Bone marrow (tissue), 2 donors: ENCODE data around the gene PARVB.
"Not testable (repeated sequence)": the region's sequence is repeated elsewhere in the genome, so short reads cannot be mapped to it uniquely, and the experiment has no call there.

ENCODE experiments used
- DNase-seq, 2 donors: peaks; one replicate each; lab custom pipeline; 2025; lab: John Stamatoyannopoulos, UW

Gene PARVB

DNA sequence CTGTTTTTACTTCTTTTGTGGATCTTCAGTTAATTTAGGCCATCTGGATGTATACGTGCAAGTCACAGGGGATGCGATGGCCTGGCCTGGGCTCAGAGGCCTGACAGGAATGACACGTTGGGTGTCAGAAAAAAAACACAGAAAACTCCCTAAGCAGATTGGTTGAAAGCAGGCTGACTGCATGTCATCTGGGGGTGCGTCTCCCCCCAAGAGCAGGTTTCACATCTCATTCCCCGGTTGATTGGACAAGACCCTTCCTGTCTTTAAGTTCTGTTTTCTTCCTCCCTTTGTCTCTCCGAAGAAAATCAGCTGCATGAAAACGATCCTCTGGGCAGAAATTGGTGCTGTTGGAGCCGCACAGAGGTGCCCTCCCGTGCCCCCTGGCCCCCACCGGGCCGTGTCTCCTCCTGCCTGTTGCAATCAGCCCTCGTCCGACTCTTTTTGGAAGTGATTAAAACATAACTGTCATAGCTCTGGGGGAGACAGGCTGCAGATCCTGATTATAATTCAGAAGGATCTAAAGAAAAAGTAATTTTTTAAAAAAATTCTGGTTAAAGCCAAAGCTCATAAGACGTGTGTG is 84.8 kb downstream of the PARVB start:
- DNase-seq: no peak

DNA sequence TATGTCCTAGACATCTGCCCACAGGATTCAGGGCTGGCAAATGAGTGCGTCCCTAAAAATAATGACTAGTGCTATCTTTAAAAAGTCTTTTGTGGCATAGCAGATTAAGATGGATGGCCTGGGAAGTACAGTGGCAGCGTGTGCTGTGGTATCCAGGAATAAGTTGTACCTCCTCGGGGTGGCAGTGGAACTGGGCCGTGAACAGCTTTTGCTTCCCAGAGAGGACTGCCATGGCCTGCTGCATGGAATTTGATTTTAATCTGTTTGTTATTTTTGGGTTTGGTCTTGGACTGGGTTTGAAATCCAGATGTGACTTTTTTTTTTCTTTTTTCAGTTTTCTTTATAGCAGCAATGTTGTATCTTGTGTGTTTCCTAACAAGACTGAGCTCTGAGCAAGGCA is 85.3 kb downstream of the PARVB start:
- DNase-seq: no peak

DNA sequence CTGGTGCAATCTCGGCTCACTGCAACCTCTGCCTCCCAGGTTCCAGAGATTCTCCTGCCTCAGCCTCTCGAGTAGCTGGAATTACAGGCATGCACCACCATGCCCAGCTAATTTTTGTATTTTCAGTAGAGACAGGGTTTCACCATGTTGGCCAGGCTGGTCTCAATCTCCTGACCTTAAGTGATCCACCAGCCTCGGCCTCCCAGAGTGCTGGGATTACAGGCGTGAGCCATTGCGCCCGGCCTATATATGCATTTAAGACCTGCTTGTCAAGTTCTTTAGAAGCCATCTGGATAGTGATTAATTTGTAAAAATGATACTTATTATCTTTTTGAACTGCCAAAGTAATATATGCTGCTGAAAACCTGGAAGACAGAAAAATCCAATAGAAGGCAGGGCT is 86.6 kb downstream of the PARVB start:
- not testable (repeated sequence) for DNase-seq

DNA sequence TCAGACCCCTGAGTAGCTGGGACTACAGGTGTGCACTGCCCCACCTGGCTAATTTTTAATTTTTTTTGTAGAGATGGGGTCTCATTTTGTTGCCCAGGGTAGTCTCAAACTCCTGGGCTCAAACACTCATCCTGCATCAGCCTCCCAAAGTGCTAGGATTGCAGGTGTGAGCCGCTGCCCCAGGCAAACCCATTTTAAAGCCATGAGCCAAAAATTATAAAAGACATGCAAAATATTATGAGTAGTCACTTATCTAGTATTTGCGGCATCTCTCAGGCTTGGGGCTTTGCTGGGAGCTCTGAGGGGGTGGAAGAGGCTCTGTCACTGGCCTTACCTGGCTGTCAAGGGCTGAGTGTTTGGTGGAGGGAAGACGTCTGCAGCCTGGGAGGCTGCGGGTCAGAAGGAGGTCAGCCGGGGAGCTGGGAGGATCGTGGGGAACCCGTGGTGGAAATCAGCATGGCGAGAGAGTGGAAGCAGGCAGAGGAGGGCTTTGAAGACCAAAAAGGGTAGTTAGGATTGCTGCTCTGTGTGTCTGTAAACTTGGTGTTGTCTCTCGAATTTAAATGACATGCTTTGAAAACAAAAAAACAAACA is 87.6 kb downstream of the PARVB start:
- no peak for DNase-seq

DNA sequence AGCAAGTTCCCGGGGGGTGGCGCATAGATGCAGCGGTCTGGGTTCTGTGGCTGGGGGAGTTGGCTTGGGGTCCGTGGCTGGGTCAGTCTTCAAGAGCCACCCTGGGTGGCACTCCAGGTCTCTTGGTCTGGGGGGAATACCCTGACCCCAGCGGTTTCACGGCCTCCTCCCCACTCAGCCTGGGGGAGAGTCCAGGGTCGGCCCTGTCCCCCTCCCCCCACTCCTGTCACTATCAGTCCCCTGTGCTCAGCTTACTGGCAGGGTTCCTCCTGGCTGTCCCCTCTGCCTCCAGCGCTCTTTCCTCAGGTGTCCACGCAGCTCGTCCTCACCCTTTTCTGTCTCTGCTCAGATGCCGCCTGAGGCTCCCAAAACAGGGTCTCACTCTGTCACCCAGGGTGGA is 88.1 kb downstream of the PARVB start:
- DNase-seq: no peak

DNA sequence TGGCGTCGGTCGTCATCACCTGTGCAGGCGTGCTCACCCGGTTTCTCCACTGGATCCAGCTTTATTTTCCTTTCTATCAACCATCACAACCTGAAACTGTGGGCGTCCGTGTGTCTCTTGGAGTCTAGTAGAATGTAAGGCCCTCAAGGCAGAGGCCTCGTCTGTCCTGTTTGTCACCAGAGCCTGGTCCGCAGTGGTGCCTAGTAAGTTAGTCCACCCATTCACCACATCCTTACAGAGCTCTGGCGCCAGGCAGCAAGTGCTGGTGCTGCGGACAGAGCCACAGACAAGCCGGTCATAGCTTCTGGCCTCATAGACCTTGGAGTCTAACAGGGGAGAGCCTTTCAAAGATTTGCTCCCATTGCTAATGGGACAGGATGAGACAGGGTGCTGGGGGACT is 92.2 kb downstream of the PARVB start:
- no peak for DNase-seq

DNA sequence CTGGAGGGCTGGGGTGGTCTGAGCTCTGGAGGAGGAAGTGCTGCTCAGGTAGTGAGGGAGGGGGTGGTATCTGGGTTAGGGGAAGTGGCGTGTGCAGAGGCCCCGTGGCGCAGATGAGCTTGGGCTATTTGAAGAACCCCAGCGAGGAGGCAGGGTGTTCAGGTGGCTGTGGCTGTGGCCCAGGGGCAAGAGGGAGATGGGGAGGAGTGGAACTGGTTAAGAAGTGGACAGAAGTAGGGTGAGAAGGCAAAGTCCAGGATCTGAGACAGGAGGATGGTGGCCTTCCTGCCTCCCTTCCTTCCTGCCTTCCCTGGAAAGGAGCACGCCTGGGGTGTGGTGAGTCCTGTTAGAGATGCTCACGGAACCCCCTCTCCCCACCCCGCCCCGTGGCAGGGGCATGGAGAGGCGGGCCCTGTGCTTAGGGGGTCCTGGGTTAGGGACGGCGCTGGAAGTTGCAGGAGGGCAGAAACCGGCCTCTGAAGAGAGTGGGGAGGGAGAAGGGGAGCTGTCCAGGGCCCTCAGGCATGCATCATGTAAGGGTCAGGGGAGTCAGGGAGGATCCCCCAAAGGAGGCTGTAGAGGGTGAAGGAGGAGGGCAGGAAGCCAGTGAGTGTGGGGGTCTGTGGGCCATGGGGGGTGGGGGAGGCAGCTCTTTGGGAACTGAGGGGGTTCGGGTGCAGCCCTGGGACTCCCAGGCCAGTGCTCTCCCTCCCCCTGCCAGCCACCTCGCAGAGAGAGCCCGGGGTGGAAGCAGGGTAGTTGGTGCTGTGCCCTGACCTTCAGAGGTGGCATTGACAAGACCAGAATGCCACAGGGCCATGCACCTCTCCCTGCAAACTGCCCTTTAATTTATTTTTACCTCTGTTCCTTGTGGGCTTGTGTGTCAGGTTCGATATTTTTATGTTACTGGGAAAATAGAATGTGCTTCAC is 92.9 kb downstream of the PARVB start:
- DNase-seq: no peak

DNA sequence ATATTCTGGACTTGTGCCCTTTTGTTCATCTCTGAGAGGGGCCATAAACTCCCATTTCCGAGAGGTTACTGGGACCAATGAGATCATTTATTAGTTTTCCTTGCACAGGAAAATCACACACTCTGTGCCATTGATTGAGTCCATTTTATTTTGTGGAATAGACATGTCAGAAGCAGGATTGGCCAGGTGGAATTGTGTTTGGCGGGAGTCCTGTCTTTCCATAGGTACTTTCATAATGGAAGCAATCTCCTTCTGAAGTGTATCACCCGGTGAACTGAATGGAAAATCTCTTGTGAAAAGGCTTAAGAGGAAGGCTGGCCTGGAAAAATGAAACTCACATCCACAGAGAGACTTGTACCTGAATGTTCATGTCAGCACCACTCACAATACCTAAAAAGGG is 93.6 kb downstream of the PARVB start:
- DNase-seq: no peak

DNA sequence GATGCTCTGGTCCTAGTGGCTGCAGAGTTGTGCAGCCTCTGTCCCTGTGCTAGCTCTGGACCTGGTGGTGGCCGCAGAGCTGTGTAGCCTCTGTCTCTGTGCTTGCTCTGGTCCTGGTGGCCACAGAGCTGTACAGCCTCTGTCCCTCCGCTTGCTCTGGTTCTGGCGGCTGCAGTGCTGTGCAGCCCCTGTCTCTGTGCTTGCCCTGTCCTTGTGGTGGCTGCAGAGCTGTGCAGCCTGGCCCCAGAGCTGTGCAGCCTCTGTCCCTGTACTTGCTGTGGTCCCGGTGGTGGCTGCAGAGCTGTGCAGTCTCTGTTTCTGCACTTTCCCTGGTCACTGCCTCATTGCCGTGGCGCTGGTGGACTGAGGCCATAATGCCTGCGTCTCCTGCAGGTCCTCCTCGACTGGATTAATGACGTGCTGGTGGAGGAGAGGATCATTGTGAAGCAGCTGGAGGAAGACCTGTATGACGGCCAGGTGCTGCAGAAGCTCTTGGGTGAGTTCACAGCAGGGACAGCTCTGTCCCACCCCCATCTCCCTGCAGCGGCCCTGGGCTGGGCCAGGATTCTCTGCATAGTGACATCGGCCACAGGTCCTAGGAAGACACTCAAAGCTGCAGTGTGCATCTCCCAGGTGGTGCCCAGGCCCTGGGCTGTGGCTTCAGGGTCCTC is 94.7 kb downstream of the PARVB start:
- DNase-seq: no peak

DNA sequence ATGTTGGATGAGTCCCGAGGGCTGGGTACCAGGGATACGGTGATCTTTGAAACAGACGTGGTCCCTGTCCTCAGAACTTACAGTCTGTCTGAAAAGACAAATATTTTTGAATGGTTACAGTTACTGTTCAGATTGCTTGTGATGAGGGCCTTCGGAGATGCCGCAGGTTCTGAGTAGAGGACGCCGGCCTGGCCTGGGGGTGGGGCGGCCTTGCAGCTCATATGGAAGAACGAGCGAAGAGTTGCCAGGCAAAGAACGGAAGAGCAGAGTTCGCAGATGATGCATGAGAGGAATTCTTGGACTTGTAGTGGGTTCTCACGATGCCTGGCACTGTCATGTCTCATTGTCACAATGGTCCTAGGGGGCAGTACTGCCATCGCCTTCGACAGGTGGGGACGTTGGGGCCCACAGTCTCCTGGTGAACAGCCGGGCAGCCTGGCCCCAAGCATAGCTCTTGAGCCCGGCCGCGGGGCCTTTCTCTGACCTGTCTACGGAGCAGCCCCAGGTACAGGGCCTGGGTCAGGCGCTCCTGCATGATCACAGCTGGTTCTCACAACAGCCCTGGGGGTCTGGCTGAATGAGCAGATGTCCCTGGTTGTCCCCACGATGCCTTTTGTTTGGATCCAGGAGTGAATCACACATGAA is 95.7 kb downstream of the PARVB start:
- no peak for DNase-seq

DNA sequence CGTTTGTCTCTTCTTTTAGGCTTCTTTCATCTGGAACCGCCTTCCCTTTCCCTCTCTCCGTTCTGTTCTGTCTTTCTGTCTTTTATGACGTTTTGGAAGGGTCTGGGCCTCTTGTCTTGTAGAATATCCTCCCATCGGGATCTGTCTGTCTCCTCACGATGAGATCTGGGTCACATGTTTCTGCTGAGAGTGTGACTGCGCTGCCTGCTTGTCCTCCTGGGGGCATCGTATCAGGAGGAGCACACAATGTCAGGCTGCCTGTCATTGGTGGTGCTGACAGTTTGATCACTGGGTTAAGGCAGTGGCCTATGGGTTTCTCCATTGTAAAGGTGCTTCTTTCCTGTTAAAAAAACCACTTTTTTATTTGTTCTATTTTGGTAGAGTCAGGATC is 96.2 kb downstream of the PARVB start:
- no peak for DNase-seq

DNA sequence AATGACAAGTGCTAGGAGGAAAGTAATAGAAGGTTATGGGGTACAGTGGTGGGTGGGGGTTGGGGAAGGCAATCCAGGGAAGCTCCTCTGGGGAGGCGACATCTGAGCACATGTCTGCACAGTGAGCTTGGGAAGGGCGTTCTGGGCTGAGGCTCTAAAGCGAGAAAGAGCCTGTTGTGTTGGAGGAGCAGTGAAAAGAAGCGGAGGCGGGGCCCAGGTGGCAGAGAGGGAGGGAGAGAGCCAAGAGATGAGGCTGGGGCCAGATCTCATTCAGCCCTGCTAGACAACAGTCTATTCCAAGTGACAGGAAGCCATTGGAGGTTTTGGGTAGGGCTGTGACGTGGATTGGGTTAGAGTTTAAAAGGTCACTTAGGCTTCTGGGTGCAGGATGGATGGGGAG is 101.3 kb downstream of the PARVB start:
- no peak for DNase-seq

DNA sequence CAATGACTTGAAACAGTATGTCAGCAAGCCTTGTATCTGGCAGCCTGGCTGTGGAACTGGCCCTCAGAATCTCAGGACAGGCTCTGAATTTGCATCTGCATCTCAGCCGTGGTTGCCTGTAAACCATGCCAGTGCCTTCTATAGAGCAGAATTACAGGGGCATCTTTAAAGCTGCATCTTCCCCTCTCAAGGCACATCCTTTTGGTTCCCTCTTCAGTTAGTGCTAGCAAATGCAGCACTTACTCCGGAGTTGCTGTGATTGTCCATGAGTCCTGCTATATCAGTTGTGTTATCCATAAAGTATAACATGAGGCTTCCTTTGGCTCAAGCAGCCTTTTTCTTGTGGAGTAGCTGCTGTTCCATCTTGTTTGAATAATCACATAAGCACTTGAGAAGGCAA is 102.7 kb downstream of the PARVB start:
- DNase-seq: no peak

DNA sequence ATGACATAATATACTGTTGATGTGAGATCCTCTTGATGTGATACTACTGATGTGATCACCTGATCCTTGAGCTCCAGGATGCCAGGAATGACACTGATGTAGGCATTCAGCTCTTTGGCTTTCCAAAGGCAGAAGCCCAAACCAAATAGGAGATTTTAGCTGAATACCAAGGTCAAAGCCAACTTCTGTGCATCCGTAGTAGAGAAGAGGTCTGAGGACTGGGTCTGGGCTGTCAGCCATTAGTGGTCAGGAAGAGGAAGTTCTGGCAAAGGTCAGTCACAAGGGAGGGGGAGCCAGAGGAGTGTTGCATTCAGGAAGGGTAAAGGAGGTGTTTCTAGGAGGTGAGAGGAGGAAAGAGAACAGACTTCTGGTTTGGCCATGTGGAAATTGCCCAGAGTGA is 103.3 kb downstream of the PARVB start:
- no peak for DNase-seq

DNA sequence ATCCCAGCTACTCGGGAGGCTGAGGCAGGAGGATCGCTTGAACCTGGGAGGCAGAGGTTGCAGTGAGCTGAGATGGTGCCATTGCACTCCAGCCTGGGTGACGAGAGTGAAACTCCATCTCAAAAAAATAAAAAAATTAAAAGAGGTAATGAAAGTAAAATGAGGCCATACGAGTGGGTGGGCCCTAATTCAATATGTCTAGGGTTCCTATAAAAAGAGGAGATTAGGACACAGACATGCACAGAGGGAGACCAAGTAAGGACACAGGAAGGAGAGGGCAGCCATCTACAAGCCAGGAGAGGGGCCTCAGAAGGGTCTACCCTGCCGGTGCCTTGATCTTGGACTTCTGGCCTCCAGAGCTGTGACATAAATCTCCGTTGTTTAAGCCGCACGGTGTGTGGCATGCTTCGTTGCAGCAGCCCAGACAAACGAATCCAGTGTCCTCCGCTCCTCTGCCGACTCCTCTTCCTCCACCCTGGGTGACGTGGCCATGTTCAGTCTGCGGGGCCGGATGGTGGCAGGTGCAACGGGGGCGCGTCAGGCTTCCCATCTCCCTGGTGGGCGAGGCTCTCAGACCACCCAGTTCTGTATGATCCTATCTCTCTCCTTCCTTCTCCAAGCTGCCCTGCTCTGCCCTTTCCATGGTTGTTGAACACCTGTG is 105.0 kb downstream of the PARVB start:
- no peak for DNase-seq

DNA sequence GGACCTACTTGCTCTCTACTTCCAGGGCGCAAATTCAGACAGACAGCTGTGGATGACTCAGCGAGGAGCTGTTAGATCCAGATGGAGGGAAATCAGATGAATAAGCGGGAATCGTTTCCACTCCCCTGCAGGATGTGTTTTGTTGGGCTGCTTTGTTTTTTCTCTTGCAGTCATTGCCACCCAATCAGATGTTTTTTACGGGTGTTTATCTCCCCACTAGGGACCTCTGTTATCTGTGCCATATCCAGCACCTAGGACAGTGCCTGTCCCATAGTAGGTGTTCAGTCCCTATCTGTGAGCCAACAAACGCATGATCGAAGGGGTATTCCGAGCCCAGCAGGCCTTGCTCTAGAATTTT is 105.5 kb downstream of the PARVB start:
- no peak for DNase-seq

DNA sequence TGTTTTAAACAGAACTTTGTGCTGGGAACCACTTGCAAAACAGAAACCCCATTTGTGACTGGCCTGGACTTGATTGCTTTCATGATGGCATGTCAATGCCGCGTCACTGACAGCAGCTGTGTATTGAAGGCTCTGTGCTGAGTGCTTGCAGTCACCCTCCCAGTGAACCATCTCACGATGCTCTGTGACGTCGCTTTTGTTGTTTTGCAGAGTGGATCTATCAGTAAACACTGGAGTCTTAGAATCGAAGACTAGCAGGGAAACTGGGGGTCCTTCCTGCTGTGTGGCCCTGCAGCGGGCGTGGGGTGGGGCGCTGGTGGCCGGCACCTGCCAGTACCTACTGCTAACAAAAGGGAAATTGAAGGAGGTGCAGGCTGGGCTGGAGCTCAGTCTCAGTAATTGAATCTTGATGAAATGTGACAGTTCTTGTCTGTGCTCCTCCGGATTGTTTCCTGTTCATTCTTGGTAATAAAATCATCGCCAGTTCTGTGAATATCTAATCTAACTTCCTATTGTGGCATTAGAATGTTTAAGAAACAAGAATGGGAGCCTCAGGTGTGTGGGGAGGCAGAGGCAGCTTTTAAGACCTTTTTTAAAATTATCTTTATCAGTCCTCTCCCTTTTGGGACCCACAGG is 106.1 kb downstream of the PARVB start:
- DNase-seq: no peak

DNA sequence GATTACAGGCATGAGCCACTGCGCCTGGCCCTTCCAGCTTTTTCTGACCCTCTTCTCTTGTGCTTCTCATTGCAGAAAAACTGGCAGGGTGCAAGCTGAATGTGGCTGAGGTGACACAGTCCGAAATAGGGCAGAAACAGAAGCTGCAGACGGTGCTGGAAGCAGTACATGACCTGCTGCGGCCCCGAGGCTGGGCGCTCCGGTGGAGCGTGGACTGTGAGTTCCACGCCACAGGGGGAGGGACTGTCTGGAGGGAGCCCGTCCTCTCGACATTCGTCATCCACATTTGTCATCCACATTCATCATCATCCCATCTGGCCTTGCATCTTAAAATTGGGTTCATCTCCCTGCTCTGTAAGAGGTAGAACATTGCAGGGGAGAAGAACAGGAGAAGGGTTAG is 107.3 kb downstream of the PARVB start:
- DNase-seq: no peak

DNA sequence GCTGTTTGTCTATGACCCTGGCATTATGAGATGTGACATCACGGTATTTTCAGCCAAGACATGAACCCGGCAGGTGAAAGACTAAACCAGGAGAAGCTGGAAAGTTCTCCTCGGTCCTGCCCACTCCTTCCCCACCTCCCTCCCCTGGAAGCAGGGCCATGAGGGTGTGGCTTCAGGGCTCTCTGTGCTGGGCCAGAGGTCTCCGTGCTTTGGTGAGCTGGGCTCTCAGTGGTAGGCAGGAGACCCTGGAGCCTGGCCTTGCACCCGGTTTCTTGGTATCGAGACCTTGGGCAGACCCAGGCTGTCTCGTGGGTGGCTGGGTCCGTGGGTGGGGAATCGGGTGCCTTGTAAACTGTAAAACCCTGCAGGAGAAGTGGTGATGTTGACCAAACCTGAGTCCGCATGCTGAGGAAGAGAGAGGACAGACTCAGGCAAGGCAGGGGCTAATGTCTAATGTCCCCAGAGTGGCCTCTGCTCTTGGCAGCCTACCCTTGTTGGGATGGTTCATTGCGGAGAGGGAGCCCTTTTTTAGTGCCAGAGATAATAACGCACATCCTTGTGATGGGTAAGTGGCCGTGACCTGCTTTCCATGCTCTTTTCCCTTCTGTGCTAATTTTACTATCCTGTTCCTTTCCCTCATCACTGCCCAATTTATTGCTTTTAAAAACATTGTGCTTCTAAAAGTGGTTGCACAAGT is 108.0 kb downstream of the PARVB start:
- no peak for DNase-seq

DNA sequence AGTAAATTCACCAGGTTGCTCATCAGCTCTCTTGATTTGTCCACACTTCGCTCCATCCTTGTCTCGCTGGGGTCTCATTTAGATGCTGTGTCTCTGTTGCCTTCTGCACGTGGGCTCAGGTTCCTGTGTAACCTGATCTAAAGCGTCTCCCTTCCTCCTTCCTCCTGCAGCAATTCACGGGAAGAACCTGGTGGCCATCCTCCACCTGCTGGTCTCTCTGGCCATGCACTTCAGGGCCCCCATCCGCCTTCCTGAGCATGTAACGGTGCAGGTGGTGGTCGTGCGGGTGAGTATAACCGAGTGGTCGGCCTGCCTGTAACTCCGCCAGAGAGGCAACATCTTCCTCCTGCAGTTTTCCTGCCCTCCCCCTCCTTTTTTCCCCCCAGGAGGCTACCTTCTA is 108.6 kb downstream of the PARVB start:
- DNase-seq: no peak

DNA sequence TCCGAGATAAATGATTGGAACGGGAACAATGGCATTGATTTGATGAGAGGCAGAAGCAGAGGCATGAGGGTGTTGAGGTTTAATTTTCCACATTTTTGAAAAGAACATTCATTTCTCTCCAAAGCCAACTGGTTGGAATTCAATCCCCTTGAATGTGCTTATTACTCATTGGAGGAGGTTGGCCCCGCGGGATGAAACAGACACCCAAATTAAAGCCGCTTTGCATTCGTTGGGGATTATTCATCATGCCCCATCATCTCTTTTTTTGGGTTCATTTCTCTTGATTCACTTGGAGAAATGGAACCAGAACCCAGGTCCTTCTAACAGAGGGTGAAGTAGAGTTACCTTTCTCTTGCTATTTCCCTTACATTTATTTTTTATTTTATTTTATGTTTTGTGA is 109.1 kb downstream of the PARVB start:
- DNase-seq: no peak
